ENCODE results near the gene ARHGAP26.

- no peak for TF ChIP-seq REST (IDR thresholded peaks at IDR 0.05; ENCODE audit: borderline replicate concordance)
- no peak for TF ChIP-seq RAD21 (conservative IDR thresholded peaks at IDR 0.05)
- TF ChIP-seq SMC3 (conservative IDR thresholded peaks at IDR 0.05; ENCODE audit: poor library complexity), result no peak
- no peak for TF ChIP-seq EZH2 (IDR thresholded peaks at IDR 0.05; ENCODE audit: borderline replicate concordance, insufficient read depth, low read length, poor library complexity, severe bottlenecking)
Observed at GRCh38 chr5:143011585-143011984, 241.4 kb downstream of the ARHGAP26 start.
